MM.1S (cell line): Measurements from ENCODE around the gene RAMAC.

Experiments used
- CTCF ChIP-seq: fragments of 300-600 bp; sonication (generic); IDR thresholded peaks from 2 replicates; pipeline ENCODE4 v1.5.1; 2016; ENCODE audit warnings: antibody characterized with exemption, low read length, mixed read lengths
- EZH2 ChIP-seq: fragments of 300-600 bp; sonication (generic); optimal IDR thresholded peaks from 2 replicates; pipeline ENCODE3; 2017; ENCODE audit warnings: low read depth, mild to moderate bottlenecking, antibody characterized with exemption, low read length, mixed read lengths
- EZH2phosphoT487 ChIP-seq: fragments of 300-600 bp; sonication (generic); IDR thresholded peaks from 2 replicates; pipeline ENCODE4 v1.6.1; 2018; ENCODE audit warnings: antibody characterized with exemption, low read length

GRCh38 chr15:82977076-82977475 lies 8.9 kb upstream of the RAMAC start:
- no peak for TF ChIP-seq CTCF
- TF ChIP-seq EZH2 = no peak
- TF ChIP-seq EZH2phosphoT487 = no peak
